HepG2 (cell line): Measurements from ENCODE around the gene ATP5F1E. TPM values are rescaled to one million over a fixed set of nuclear protein-coding genes. Genes with fewer than 3 reads are reported as not detected.

Experiments
- ADNP ChIP-seq: sonication (generic); formaldehyde crosslinking; IDR thresholded peaks from 2 replicates; pipeline ENCODE4 v1.4.0; 2020; ENCODE audit warnings: missing genetic modification reagents
- GATA4 ChIP-seq: sonication (generic); IDR thresholded peaks from 2 replicates; pipeline ENCODE4 v1.6.1; 2016; ENCODE audit warnings: antibody characterized with exemption, low read depth, borderline replicate concordance
- RBAK ChIP-seq: sonication (generic); formaldehyde crosslinking; IDR thresholded peaks from 2 replicates; pipeline ENCODE4 v1.5.1; 2020; ENCODE audit warnings: mild to moderate bottlenecking, missing genetic modification reagents
- SALL1 ChIP-seq: sonication (generic); formaldehyde crosslinking; IDR thresholded peaks from 2 replicates; pipeline ENCODE4 v1.8.0; 2022; ENCODE audit warnings: mild to moderate bottlenecking, missing genetic modification reagents
- THYN1 ChIP-seq: sonication (generic); formaldehyde crosslinking; IDR thresholded peaks from 2 replicates; pipeline ENCODE4 v1.8.1; 2023; ENCODE audit warnings: low read depth, mild to moderate bottlenecking, moderate library complexity, missing genetic modification reagents, borderline replicate concordance
- ZNF552 ChIP-seq: sonication (generic); formaldehyde crosslinking; IDR thresholded peaks from 2 replicates; pipeline ENCODE4 v1.9.0; 2022; ENCODE audit warnings: missing genetic modification reagents, mild to moderate bottlenecking, borderline replicate concordance
- ZNF878 ChIP-seq: sonication (generic); formaldehyde crosslinking; IDR thresholded peaks from 2 replicates; pipeline ENCODE4 v1.8.1; 2023; ENCODE audit warnings: mild to moderate bottlenecking, missing genetic modification reagents, moderate library complexity
- ZSCAN29 ChIP-seq: sonication (generic); formaldehyde crosslinking; conservative IDR thresholded peaks from 2 replicates; pipeline ENCODE4 v1.4.0; 2020; ENCODE audit warnings: mild to moderate bottlenecking, missing genetic modification reagents
- polyA plus RNA-seq, 8 experiments: library from polyadenylated mRNA; depleted of rRNA in 3 of 8; stranded (reverse) in 7 of 8; unstranded in 1 of 8; fragments of >200 nt; fragmentation: Illumina TruSeq in 4 of 8; extraction: Trizol in 4 of 8; gene quantifications; 2 replicates each; pipeline versions ENCODE4 v1.2.1 to v1.2.3, GENCODE V29; 2011 to 2016; ENCODE audit warnings: low read depth in 4 of 8, missing spikeins in 1 of 8, mixed read lengths in 1 of 8; ENCODE audit not compliant: insufficient read depth in 1 of 8
- total RNA-seq, 5 experiments: library from RNA; depleted of rRNA; stranded (reverse); fragments of >200 nt; fragmentation: Illumina TruSeq; extraction: Trizol; gene quantifications; 2 replicates each; pipeline ENCODE4 v1.2.3, GENCODE V29; 2016; ENCODE audit warnings: low read depth in 1 of 5
- TF ChIP-seq, protein P1 (sequence below): sonication (generic); formaldehyde crosslinking; IDR thresholded peaks from 2 replicates; pipeline ENCODE4 v1.8.0; 2022; ENCODE audit warnings: missing genetic modification reagents, mild to moderate bottlenecking, inconsistent platforms, borderline replicate concordance
- TF ChIP-seq, protein P2 (sequence below): sonication (generic); formaldehyde crosslinking; IDR thresholded peaks from 2 replicates; pipeline ENCODE4 v1.5.0; 2020; ENCODE audit warnings: mild to moderate bottlenecking, missing genetic modification reagents, borderline replicate concordance
- TF ChIP-seq, protein P3 (sequence below): sonication (generic); formaldehyde crosslinking; IDR thresholded peaks from 2 replicates; pipeline ENCODE4 v1.4.0; 2020; ENCODE audit warnings: missing genetic modification reagents
- TF ChIP-seq, protein P4 (sequence below): sonication (generic); formaldehyde crosslinking; IDR thresholded peaks from 2 replicates; pipeline ENCODE4 v1.8.0; 2022; ENCODE audit warnings: mild to moderate bottlenecking, missing genetic modification reagents, borderline replicate concordance

ATP5F1E gene
- total and polyA plus RNA-seq, 2 of the 13 experiments (the other 11 are each of a cell fraction or from before 2014, with no cell fraction given) = 121 to 134 TPM

DNA sequence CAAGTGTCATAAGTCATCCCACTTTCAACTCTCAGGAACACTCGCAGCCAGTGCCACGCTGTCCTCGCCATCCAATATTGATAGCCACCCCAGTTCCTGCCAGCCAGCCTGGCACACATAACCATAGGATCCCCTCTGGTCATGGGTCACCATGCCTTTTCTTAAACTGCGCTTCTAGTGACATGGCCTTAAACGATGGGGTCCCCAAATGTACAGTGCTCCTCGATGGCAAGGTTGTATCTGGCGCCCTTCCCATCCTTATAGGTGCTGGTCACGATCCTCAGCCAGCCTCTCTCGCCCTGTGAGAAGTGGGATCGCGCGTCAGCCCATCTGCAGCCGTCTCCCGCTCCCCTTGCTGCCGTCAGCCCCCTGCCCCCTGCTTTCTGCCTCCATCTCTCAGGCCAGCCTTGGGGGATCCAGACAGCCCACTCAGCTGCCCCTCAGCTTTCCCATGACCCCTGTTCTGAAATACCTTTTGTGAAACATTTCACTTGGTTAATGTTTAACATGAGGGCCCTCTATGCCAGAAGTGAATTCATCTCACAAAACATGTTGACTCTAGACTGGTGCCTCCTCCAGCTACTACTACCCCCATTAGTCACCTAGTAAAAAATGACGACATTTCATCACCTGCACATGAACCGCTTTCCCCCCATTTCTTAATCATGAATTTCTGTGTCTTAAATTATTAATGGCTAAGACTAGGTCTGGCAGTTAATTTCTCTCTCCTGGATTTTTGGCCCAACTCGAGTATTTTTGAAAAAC, 36.5 kb downstream of the ATP5F1E start (continued):
- TF ChIP-seq, protein P1, sequence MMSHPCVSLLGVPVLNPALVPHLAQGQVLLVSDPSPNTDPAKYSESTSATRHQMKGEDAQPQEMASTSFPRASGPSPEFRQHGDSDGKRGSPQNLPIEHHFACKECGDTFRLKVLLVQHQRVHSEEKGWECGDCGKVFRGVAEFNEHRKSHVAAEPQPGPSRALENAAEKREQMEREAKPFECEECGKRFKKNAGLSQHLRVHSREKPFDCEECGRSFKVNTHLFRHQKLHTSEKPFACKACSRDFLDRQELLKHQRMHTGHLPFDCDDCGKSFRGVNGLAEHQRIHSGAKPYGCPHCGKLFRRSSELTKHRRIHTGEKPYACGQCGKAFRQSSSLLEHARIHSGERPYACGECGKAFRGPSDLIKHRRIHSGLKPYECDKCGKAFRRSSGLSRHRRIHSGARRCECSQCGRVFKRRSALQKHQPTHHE (CRISPR knock-in tag) = peak; percentile 72; the same call in 1 of the 2 replicates
- TF ChIP-seq, protein P2, sequence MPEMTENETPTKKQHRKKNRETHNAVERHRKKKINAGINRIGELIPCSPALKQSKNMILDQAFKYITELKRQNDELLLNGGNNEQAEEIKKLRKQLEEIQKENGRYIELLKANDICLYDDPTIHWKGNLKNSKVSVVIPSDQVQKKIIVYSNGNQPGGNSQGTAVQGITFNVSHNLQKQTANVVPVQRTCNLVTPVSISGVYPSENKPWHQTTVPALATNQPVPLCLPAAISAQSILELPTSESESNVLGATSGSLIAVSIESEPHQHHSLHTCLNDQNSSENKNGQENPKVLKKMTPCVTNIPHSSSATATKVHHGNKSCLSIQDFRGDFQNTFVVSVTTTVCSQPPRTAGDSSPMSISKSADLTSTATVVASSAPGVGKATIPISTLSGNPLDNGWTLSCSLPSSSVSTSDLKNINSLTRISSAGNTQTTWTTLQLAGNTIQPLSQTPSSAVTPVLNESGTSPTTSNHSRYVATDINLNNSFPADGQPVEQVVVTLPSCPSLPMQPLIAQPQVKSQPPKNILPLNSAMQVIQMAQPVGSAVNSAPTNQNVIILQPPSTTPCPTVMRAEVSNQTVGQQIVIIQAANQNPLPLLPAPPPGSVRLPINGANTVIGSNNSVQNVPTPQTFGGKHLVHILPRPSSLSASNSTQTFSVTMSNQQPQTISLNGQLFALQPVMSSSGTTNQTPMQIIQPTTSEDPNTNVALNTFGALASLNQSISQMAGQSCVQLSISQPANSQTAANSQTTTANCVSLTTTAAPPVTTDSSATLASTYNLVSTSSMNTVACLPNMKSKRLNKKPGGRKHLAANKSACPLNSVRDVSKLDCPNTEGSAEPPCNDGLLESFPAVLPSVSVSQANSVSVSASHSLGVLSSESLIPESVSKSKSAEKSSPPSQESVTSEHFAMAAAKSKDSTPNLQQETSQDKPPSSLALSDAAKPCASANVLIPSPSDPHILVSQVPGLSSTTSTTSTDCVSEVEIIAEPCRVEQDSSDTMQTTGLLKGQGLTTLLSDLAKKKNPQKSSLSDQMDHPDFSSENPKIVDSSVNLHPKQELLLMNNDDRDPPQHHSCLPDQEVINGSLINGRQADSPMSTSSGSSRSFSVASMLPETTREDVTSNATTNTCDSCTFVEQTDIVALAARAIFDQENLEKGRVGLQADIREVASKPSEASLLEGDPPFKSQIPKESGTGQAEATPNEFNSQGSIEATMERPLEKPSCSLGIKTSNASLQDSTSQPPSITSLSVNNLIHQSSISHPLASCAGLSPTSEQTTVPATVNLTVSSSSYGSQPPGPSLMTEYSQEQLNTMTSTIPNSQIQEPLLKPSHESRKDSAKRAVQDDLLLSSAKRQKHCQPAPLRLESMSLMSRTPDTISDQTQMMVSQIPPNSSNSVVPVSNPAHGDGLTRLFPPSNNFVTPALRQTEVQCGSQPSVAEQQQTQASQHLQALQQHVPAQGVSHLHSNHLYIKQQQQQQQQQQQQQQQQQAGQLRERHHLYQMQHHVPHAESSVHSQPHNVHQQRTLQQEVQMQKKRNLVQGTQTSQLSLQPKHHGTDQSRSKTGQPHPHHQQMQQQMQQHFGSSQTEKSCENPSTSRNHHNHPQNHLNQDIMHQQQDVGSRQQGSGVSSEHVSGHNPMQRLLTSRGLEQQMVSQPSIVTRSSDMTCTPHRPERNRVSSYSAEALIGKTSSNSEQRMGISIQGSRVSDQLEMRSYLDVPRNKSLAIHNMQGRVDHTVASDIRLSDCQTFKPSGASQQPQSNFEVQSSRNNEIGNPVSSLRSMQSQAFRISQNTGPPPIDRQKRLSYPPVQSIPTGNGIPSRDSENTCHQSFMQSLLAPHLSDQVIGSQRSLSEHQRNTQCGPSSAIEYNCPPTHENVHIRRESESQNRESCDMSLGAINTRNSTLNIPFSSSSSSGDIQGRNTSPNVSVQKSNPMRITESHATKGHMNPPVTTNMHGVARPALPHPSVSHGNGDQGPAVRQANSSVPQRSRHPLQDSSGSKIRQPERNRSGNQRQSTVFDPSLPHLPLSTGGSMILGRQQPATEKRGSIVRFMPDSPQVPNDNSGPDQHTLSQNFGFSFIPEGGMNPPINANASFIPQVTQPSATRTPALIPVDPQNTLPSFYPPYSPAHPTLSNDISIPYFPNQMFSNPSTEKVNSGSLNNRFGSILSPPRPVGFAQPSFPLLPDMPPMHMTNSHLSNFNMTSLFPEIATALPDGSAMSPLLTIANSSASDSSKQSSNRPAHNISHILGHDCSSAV (CRISPR knock-in tag) = no peak
- TF ChIP-seq SALL1 (peak; percentile 70), ZNF878 (CRISPR knock-in tag) (0 out of 2 replicates have a peak, but pooled peaks have one; percentile 29), ADNP (CRISPR knock-in tag) (no peak), RBAK (no peak), ZSCAN29 (no peak), ZNF552 (no peak; the same call in 1 of the 2 replicates), THYN1 (CRISPR knock-in tag) (peak; percentile 32; the same call in 1 of the 2 replicates), GATA4 (no peak)
- TF ChIP-seq, protein P3, sequence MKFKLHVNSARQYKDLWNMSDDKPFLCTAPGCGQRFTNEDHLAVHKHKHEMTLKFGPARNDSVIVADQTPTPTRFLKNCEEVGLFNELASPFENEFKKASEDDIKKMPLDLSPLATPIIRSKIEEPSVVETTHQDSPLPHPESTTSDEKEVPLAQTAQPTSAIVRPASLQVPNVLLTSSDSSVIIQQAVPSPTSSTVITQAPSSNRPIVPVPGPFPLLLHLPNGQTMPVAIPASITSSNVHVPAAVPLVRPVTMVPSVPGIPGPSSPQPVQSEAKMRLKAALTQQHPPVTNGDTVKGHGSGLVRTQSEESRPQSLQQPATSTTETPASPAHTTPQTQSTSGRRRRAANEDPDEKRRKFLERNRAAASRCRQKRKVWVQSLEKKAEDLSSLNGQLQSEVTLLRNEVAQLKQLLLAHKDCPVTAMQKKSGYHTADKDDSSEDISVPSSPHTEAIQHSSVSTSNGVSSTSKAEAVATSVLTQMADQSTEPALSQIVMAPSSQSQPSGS = peak; percentile 49; the same call in 1 of the 2 replicates
- TF ChIP-seq, protein P4, sequence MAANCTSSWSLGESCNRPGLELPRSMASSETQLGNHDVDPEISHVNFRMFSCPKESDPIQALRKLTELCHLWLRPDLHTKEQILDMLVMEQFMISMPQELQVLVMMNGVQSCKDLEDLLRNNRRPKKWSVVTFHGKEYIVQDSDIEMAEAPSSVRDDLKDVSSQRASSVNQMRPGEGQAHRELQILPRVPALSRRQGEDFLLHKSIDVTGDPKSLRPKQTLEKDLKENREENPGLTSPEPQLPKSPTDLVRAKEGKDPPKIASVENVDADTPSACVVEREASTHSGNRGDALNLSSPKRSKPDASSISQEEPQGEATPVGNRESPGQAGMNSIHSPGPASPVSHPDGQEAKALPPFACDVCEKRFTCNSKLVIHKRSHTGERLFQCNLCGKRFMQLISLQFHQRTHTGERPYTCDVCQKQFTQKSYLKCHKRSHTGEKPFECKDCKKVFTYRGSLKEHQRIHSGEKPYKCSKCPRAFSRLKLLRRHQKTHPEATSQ (CRISPR knock-in tag) = no peak
